ENCODE measurements around the gene SNN. TPM values are rescaled to one million over a fixed set of nuclear protein-coding genes. Genes with fewer than 3 reads are reported as not detected.

Gene SNN
- total and polyA plus RNA-seq, 9 of the 15 experiments (the other 6 are each of a cell fraction or from before 2014, with no cell fraction given): 0.07 to 2.9 (median 1.9) TPM

DNA sequence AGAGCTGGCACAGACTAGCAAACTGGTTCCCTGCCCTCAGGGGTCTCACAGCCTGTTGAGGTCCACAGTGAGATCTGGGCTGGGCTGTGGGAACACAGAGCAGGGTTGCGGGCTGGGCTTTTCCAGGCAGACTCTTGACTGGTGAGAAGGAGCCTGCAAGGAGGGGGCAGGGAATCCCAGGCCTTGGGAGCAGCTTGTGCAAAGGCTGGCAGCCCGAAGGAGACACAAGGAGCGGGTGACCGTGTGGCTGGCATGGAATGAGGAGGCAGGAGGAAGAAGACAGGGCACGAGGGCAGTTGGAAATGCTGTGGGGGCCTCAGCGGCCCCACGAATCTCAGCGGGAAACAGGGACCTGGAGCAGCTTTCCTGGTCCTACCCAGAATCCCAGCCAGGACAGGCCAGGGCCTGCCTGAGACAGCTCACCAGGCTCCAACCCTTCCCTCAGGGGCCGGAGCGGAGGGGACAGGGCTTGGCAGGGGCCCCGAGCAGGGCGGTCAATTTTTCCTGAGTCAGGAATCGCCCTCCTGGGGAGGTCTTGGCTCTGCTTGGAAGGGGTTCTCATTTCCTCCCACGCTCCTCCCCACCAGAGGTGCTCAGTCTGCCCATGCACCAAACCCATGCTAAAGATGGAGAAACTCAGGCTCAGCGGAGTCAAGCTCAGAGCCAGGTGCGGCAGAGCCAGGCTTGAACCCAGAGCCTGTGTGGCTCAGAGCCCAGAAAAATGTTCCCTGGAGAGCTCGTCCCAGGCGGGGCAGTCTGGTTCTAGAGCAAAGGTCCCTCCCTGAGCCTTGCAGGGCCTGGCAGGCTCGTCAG is 9.2 kb upstream of the SNN start:
- FAIRE-seq: no peak
- ATAC-seq: no peak
- H3K9ac ChIP-seq (ENCODE audit: insufficient read depth in 1 of 2, low read depth in 2 of 2, low read length in 2 of 2): peak overlapping the region in 1 of 2 experiments; percentile 74; a peak in 2 of 4 replicates
- H3K36me3 ChIP-seq (ENCODE audit: control insufficient read depth, insufficient read depth, low read length): no peaks in the 10 kb centered on the region
- H3K27ac ChIP-seq (ENCODE audit: extremely low read depth, low read depth, low read length): no peak overlapping the region
- H3K4me3 ChIP-seq: no peak overlapping the region
- no peak overlapping the region for H3K4me2 ChIP-seq (ENCODE audit: insufficient read depth, low read length)
- in situ Hi-C loops (cut with MboI): loop anchor here (10.0 to 25.0 kb wide), 2 partner anchors 254 to 697 kb away; no protein-coding TSS in a partner anchor
- no peaks in the 10 kb centered on the region for H3K79me2 ChIP-seq (ENCODE audit: control insufficient read depth, insufficient read depth, low read length)
- H4K20me1 ChIP-seq (replicated peaks; ENCODE audit: control insufficient read depth, insufficient read depth, low read length): peaks cover 5% of the 10 kb centered on the region; the same call in 1 of the 2 replicates
- no peaks in the 10 kb centered on the region for H3K9me3 ChIP-seq (replicated peaks; ENCODE audit: control insufficient read depth, insufficient read depth, low read depth, low read length)
- peaks cover 30 to 60% of the 10 kb centered on the region in 2 experiments for H3K27me3 ChIP-seq (ENCODE audit: control insufficient read depth in 2 of 2, insufficient read depth in 2 of 2, low read length in 2 of 2)
- WGBS (ENCODE audit: insufficient coverage, low coverage, missing lambda C conversion rate): 4% methylated on average over 19 of the region's 19 CpGs
- no TSS peak for BruUV-seq (replicated peaks)
- H3K4me1 ChIP-seq (replicated peaks in 1 of 2; ENCODE audit: control insufficient read depth in 2 of 2, insufficient read depth in 2 of 2, low read length in 2 of 2): peaks cover 0 to 4% of the 10 kb centered on the region in 2 experiments; a peak in 1 of 5 replicates
- ChIA-PET CTCF (ENCODE audit: low intra/inter-chr PET ratio) (no interaction called here), POLR2A (interaction anchor here (0.6 to 1.1 kb wide), 5 partner anchors 10 to 121 kb away, joined by 3 read pairs; no protein-coding TSS in a partner anchor)
- intact Hi-C loops (cut with micrococcal nuclease): loop anchor here (5.0 kb wide), 2 partner anchors 127 to 252 kb away; no protein-coding TSS in a partner anchor
- no peak for DNase-seq (ENCODE audit: extremely low read depth in 1 of 4, low spot score in 3 of 4)
- no peak overlapping the region for H2AFZ ChIP-seq (ENCODE audit: low read depth, low read length)
- no peaks in the 10 kb centered on the region for H3K9me1 ChIP-seq (ENCODE audit: control insufficient read depth, insufficient read depth, low read length)
- TF ChIP-seq, protein P1, sequence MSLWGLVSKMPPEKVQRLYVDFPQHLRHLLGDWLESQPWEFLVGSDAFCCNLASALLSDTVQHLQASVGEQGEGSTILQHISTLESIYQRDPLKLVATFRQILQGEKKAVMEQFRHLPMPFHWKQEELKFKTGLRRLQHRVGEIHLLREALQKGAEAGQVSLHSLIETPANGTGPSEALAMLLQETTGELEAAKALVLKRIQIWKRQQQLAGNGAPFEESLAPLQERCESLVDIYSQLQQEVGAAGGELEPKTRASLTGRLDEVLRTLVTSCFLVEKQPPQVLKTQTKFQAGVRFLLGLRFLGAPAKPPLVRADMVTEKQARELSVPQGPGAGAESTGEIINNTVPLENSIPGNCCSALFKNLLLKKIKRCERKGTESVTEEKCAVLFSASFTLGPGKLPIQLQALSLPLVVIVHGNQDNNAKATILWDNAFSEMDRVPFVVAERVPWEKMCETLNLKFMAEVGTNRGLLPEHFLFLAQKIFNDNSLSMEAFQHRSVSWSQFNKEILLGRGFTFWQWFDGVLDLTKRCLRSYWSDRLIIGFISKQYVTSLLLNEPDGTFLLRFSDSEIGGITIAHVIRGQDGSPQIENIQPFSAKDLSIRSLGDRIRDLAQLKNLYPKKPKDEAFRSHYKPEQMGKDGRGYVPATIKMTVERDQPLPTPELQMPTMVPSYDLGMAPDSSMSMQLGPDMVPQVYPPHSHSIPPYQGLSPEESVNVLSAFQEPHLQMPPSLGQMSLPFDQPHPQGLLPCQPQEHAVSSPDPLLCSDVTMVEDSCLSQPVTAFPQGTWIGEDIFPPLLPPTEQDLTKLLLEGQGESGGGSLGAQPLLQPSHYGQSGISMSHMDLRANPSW (CRISPR knock-in tag; IDR thresholded peaks at IDR 0.05): no peak
- no peak for TF ChIP-seq NR3C1 (CRISPR knock-in tag; IDR thresholded peaks at IDR 0.05)
- TF ChIP-seq, protein P2, sequence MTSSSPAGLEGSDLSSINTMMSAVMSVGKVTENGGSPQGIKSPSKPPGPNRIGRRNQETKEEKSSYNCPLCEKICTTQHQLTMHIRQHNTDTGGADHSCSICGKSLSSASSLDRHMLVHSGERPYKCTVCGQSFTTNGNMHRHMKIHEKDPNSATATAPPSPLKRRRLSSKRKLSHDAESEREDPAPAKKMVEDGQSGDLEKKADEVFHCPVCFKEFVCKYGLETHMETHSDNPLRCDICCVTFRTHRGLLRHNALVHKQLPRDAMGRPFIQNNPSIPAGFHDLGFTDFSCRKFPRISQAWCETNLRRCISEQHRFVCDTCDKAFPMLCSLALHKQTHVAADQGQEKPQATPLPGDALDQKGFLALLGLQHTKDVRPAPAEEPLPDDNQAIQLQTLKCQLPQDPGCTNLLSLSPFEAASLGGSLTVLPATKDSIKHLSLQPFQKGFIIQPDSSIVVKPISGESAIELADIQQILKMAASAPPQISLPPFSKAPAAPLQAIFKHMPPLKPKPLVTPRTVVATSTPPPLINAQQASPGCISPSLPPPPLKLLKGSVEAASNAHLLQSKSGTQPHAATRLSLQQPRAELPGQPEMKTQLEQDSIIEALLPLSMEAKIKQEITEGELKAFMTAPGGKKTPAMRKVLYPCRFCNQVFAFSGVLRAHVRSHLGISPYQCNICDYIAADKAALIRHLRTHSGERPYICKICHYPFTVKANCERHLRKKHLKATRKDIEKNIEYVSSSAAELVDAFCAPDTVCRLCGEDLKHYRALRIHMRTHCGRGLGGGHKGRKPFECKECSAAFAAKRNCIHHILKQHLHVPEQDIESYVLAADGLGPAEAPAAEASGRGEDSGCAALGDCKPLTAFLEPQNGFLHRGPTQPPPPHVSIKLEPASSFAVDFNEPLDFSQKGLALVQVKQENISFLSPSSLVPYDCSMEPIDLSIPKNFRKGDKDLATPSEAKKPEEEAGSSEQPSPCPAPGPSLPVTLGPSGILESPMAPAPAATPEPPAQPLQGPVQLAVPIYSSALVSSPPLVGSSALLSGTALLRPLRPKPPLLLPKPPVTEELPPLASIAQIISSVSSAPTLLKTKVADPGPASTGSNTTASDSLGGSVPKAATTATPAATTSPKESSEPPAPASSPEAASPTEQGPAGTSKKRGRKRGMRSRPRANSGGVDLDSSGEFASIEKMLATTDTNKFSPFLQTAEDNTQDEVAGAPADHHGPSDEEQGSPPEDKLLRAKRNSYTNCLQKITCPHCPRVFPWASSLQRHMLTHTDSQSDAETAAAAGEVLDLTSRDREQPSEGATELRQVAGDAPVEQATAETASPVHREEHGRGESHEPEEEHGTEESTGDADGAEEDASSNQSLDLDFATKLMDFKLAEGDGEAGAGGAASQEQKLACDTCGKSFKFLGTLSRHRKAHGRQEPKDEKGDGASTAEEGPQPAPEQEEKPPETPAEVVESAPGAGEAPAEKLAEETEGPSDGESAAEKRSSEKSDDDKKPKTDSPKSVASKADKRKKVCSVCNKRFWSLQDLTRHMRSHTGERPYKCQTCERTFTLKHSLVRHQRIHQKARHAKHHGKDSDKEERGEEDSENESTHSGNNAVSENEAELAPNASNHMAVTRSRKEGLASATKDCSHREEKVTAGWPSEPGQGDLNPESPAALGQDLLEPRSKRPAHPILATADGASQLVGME (CRISPR knock-in tag; IDR thresholded peaks at IDR 0.05): no peak
- TF ChIP-seq ZNF408 (CRISPR knock-in tag; IDR thresholded peaks at IDR 0.05; ENCODE audit: low read depth): no peak
- no peak for TF ChIP-seq ZNF589 (CRISPR knock-in tag; IDR thresholded peaks at IDR 0.05; ENCODE audit: low read depth)
- TF ChIP-seq NR1H2 (CRISPR knock-in tag; IDR thresholded peaks at IDR 0.05): no peak
- TF ChIP-seq GTF2A2 (tag; IDR thresholded peaks at IDR 0.05): no peak
- no peak for TF ChIP-seq PCBP2 (IDR thresholded peaks at IDR 0.05; ENCODE audit: low read depth, low read length, poor library complexity, severe bottlenecking)
- no peak for TF ChIP-seq NR2F6 (CRISPR knock-in tag; IDR thresholded peaks at IDR 0.05)
- TF ChIP-seq, protein P3, sequence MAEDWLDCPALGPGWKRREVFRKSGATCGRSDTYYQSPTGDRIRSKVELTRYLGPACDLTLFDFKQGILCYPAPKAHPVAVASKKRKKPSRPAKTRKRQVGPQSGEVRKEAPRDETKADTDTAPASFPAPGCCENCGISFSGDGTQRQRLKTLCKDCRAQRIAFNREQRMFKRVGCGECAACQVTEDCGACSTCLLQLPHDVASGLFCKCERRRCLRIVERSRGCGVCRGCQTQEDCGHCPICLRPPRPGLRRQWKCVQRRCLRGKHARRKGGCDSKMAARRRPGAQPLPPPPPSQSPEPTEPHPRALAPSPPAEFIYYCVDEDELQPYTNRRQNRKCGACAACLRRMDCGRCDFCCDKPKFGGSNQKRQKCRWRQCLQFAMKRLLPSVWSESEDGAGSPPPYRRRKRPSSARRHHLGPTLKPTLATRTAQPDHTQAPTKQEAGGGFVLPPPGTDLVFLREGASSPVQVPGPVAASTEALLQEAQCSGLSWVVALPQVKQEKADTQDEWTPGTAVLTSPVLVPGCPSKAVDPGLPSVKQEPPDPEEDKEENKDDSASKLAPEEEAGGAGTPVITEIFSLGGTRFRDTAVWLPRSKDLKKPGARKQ (CRISPR knock-in tag; IDR thresholded peaks at IDR 0.05): no peak

Data from K562 (cell line).